A549 (cell line): Measurements from ENCODE around the gene COX14. TPM values are rescaled to one million over a fixed set of nuclear protein-coding genes. Genes with fewer than 3 reads are reported as not detected.

Experiments used
- ATAC-seq, 2 experiments: fragments of 200-7000 bp in 1 of 2; fragments of >200 bp in 1 of 2; cut with Nextera tagmentation in 1 of 2; cut with Tn5 transposase in 1 of 2; 3 replicates each; pipeline versions ENCODE4 v1.8.0 to v1.9.1; 2018 to 2020; ENCODE audit warnings: mild to moderate bottlenecking in 1 of 2, moderate library complexity in 1 of 2
- CTCF ChIA-PET: fragments of 300-600 bp; sonication (Branson Sonifier 250); formaldehyde crosslinking; extraction: SDS; loops from one replicate; lab custom pipeline; 2021; ENCODE audit warnings: antibody characterized with exemption, inconsistent platforms; lab: Yijun Ruan, JAX
- POLR2A ChIA-PET: fragments of 350-600 bp; formaldehyde crosslinking; extraction: SDS; loops from one replicate; lab custom pipeline; 2021; ENCODE audit warnings: antibody characterized with exemption, inconsistent platforms; lab: Yijun Ruan, JAX
- DNase-seq, 2 experiments: peaks; one replicate each; pipeline versions ENCODE4 v3.0.0 to v3.0.0-alpha.2; 2011 to 2016; ENCODE audit warnings: low read depth in 1 of 2, low spot score in 1 of 2
- FAIRE-seq: peaks from 2 replicates; lab custom pipeline; 2011; peaks lifted over from hg19 to GRCh38; lab: Jason Lieb, UNC
- H3K27ac ChIP-seq, 2 experiments: fragments of >200 bp; sonication (Bioruptor Twin); formaldehyde crosslinking; 3 replicates each; pipeline ENCODE4 v1.5.1; 2016 to 2017
- H3K4me1 ChIP-seq: fragments of >200 bp; sonication (Bioruptor Twin); formaldehyde crosslinking; 3 replicates; pipeline ENCODE4 v1.6.1; 2016
- H3K4me2 ChIP-seq: fragments of >200 bp; sonication (Bioruptor Twin); formaldehyde crosslinking; 3 replicates; pipeline ENCODE4 v1.6.1; 2016
- H3K4me3 ChIP-seq: fragments of >200 bp; sonication (Bioruptor Twin); formaldehyde crosslinking; 3 replicates; pipeline ENCODE4 v1.5.1; 2016
- H3K9me3 ChIP-seq: fragments of >200 bp; sonication (Bioruptor Twin); formaldehyde crosslinking; 3 replicates; pipeline ENCODE4 v1.6.1; 2016
- ATOH8 ChIP-seq: fragments of 250-450 bp; sonication (Bioruptor Pico); IDR thresholded peaks from 2 replicates; pipeline ENCODE4 v1.5.0; 2020; ENCODE audit warnings: low read depth, mild to moderate bottlenecking, moderate library complexity
- CHD2 ChIP-seq: fragments of 150-350 bp; IDR thresholded peaks from 2 replicates; pipeline ENCODE4 v1.6.1; 2014; ENCODE audit warnings: low read length; ENCODE audit not compliant: partially characterized antibody
- EHMT2 ChIP-seq: fragments of 200-600 bp; sonication (generic); IDR thresholded peaks from 2 replicates; pipeline ENCODE4 v1.6.1; 2016; ENCODE audit warnings: antibody characterized with exemption, low read depth, mild to moderate bottlenecking, moderate library complexity
- ESRRA ChIP-seq: fragments of 150-350 bp; IDR thresholded peaks from 2 replicates; pipeline ENCODE4 v1.6.1; 2014; ENCODE audit warnings: mild to moderate bottlenecking, low read length, borderline replicate concordance
- FOSB ChIP-seq: fragments of 250-450 bp; sonication (Bioruptor Pico); IDR thresholded peaks from 2 replicates; pipeline ENCODE4 v1.5.0; 2020; ENCODE audit warnings: mild to moderate bottlenecking, moderate library complexity
- FOXS1 ChIP-seq: fragments of 250-450 bp; sonication (Bioruptor Pico); IDR thresholded peaks from 2 replicates; pipeline ENCODE4 v1.5.0; 2020; ENCODE audit warnings: mild to moderate bottlenecking, moderate library complexity
- HDAC2 ChIP-seq: fragments of 200-600 bp; sonication (generic); IDR thresholded peaks from 2 replicates; pipeline ENCODE4 v1.6.1; 2016
- HOXA7 ChIP-seq: fragments of 250-450 bp; sonication (Bioruptor Pico); IDR thresholded peaks from 2 replicates; pipeline ENCODE4 v1.5.0; 2020; ENCODE audit warnings: mild to moderate bottlenecking, moderate library complexity
- HOXB13 ChIP-seq: fragments of 250-450 bp; sonication (Bioruptor Pico); IDR thresholded peaks from 2 replicates; pipeline ENCODE4 v1.5.0; 2020; ENCODE audit warnings: low read depth, mild to moderate bottlenecking, moderate library complexity
- HOXB5 ChIP-seq: fragments of 250-450 bp; sonication (Bioruptor Pico); IDR thresholded peaks from 2 replicates; pipeline ENCODE4 v1.5.0; 2020; ENCODE audit warnings: mild to moderate bottlenecking, moderate library complexity
- JUNB ChIP-seq: fragments of >200 bp; sonication (Bioruptor Twin); formaldehyde crosslinking; IDR thresholded peaks from 2 replicates; pipeline ENCODE4 v1.6.1; 2016
- KDM1A ChIP-seq: fragments of 200-600 bp; sonication (generic); IDR thresholded peaks from 2 replicates; pipeline ENCODE4 v1.6.1; 2016; ENCODE audit warnings: low read depth, mild to moderate bottlenecking
- KDM5A ChIP-seq: fragments of 200-600 bp; sonication (generic); IDR thresholded peaks from 2 replicates; pipeline ENCODE4 v1.6.1; 2016; ENCODE audit warnings: antibody characterized with exemption, mild to moderate bottlenecking
- RCOR1 ChIP-seq: fragments of 150-350 bp; IDR thresholded peaks from 2 replicates; pipeline ENCODE4 v1.6.1; 2014; ENCODE audit warnings: antibody characterized with exemption, low read length, low read depth
- REST ChIP-seq: fragments of 200-600 bp; sonication (generic); IDR thresholded peaks from 2 replicates; pipeline ENCODE4 v1.6.1; 2016; ENCODE audit warnings: antibody characterized with exemption, mild to moderate bottlenecking, moderate library complexity
- SMC3 ChIP-seq: fragments of >200 bp; sonication (Bioruptor Twin); formaldehyde crosslinking; IDR thresholded peaks from 3 replicates; pipeline ENCODE4 v1.6.1; 2018; ENCODE audit warnings: inconsistent platforms
- ZFP36 ChIP-seq: fragments of 450-650 bp; IDR thresholded peaks from 2 replicates; pipeline ENCODE4 v1.6.1; 2014; ENCODE audit warnings: borderline replicate concordance; ENCODE audit not compliant: partially characterized antibody
- WGBS: methylation state at CpG from one replicate; pipeline ENCODE4 v1.1.6; 2017; ENCODE audit errors: missing lambda C conversion rate; 5-methylcytosine and 5-hydroxymethylcytosine counted together
- polyA plus RNA-seq, 4 experiments: library from polyadenylated mRNA; depleted of rRNA in 3 of 4; stranded (reverse); fragments of >200 nt; fragmentation: RNase III in 1 of 4; extraction: RNeasy Plus Mini Kit Qiagen cat#74134 plus additional on column Dnase treatment in 1 of 4; gene quantifications; 2 replicates in 3 of 4; 3 replicates in 1 of 4; pipeline ENCODE4 v1.2.3, GENCODE V29; 2011 to 2017
- TF ChIP-seq, protein P1 (sequence below): IDR thresholded peaks from 2 replicates; pipeline ENCODE4 v1.6.1; 2012; ENCODE audit warnings: low read depth, borderline replicate concordance
- TF ChIP-seq, protein P2 (sequence below): fragments of >200 bp; sonication (Bioruptor Twin); formaldehyde crosslinking; IDR thresholded peaks from 3 replicates; pipeline ENCODE4 v1.5.1; 2016
- TF ChIP-seq, protein P3 (sequence below): fragments of 150-350 bp; IDR thresholded peaks from 2 replicates; pipeline ENCODE4 v1.6.1; 2014; ENCODE audit warnings: low read depth, mild to moderate bottlenecking, low read length

Gene COX14
- polyA plus RNA-seq, 2 of the 4 experiments (the other 2 are of a cell fraction) = 93.3 to 134 TPM

DNA sequence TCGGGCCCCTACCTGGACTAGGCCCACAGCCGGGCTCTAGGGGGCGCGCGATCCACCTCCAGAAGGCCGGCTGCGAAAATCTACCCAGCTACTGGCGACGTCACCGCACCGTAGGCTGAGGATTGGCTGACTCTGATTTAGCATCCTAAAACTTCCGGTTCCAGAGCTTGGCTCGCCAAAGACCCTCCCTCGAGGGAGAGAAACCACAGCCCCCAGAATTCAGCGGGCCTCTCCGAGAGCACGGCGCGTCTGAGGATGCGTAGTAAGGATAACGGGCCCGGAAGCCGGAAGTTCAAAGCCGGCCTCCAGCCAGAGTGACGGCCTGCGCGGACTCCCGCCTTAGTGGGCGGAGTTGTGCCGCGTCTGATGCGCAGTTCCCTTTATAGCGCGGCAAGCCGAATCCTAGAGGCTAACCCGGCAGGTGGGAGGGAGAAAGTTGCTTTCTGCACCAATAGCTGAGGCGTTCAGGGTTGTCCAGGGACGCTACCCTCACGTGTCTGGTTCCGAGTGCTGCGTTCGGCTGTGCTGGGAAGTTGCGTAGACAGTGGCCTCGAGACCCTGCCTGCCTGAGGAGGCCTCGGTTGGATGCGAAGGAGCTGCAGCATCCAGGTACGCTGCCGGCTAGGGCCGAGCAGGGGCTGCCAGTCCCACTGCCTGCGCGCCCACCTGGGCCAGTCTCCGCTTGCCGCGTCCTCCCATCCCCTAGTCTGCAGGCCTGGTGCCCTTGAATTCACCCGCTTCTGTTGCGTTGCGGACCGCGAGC is at the start of gene COX14 (continued):
- TF ChIP-seq ESRRA (no peak), FOXS1 (CRISPR knock-in tag) (no peak), ATOH8 (CRISPR knock-in tag) (0 out of 2 replicates have a peak, but pooled peaks have one; percentile 64), HOXB5 (CRISPR knock-in tag) (peak; percentile 76; the same call in 1 of the 2 replicates), FOSB (CRISPR knock-in tag) (0 out of 2 replicates have a peak, but pooled peaks have one; percentile 24)
- TF ChIP-seq, protein P1, sequence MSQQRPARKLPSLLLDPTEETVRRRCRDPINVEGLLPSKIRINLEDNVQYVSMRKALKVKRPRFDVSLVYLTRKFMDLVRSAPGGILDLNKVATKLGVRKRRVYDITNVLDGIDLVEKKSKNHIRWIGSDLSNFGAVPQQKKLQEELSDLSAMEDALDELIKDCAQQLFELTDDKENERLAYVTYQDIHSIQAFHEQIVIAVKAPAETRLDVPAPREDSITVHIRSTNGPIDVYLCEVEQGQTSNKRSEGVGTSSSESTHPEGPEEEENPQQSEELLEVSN = peak; percentile 63
- TF ChIP-seq, protein P2, sequence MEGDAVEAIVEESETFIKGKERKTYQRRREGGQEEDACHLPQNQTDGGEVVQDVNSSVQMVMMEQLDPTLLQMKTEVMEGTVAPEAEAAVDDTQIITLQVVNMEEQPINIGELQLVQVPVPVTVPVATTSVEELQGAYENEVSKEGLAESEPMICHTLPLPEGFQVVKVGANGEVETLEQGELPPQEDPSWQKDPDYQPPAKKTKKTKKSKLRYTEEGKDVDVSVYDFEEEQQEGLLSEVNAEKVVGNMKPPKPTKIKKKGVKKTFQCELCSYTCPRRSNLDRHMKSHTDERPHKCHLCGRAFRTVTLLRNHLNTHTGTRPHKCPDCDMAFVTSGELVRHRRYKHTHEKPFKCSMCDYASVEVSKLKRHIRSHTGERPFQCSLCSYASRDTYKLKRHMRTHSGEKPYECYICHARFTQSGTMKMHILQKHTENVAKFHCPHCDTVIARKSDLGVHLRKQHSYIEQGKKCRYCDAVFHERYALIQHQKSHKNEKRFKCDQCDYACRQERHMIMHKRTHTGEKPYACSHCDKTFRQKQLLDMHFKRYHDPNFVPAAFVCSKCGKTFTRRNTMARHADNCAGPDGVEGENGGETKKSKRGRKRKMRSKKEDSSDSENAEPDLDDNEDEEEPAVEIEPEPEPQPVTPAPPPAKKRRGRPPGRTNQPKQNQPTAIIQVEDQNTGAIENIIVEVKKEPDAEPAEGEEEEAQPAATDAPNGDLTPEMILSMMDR = peak; percentile 94
- TF ChIP-seq, all 56 proteins: peak for 18

GRCh38 chr12:50062728-50063460 is 49.1 kb upstream of the COX14 start:
- FAIRE-seq (no peak), ATAC-seq (no peak), DNase-seq (no peak)
- TF ChIP-seq KDM1A (no peak), HOXB13 (CRISPR knock-in tag) (no peak), JUNB (no peak), REST (no peak), HOXA7 (CRISPR knock-in tag) (no peak), RCOR1 (no peak), ZFP36 (no peak), HDAC2 (no peak), KDM5A (no peak), EHMT2 (no peak), HOXB5 (CRISPR knock-in tag) (no peak), CHD2 (no peak), SMC3 (no peak)
- TF ChIP-seq, protein P3, sequence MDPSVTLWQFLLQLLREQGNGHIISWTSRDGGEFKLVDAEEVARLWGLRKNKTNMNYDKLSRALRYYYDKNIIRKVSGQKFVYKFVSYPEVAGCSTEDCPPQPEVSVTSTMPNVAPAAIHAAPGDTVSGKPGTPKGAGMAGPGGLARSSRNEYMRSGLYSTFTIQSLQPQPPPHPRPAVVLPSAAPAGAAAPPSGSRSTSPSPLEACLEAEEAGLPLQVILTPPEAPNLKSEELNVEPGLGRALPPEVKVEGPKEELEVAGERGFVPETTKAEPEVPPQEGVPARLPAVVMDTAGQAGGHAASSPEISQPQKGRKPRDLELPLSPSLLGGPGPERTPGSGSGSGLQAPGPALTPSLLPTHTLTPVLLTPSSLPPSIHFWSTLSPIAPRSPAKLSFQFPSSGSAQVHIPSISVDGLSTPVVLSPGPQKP = no peak
- Histone ChIP-seq H3K9me3 (no peaks in the 10 kb centered on the region), H3K4me2 (no peak overlapping the region), H3K4me3 (no peak overlapping the region), H3K4me1 (peaks cover 13% of the 10 kb centered on the region; the same call in 2 of the 3 replicates), H3K27ac (no peak overlapping the region)
- WGBS = 72% methylated on average over 5 of the region's 5 CpGs
- ChIA-PET CTCF (interaction anchor here (0.5 to 33.6 kb wide), 9 partner anchors 8 to 965 kb away, joined by 3 to 708 read pairs (median 13); partner anchors contain the start of genes AQP5, AQP6 and COX14), POLR2A (no interaction called here)
